Measurements from ENCODE around the gene ITGB4. TPM values are rescaled to one million over a fixed set of nuclear protein-coding genes. Genes with fewer than 3 reads are reported as not detected.

Gene ITGB4
- polyA plus RNA-seq, 1 of the 3 experiments (the other 2 are of a cell fraction): 7.0 TPM

DNA sequence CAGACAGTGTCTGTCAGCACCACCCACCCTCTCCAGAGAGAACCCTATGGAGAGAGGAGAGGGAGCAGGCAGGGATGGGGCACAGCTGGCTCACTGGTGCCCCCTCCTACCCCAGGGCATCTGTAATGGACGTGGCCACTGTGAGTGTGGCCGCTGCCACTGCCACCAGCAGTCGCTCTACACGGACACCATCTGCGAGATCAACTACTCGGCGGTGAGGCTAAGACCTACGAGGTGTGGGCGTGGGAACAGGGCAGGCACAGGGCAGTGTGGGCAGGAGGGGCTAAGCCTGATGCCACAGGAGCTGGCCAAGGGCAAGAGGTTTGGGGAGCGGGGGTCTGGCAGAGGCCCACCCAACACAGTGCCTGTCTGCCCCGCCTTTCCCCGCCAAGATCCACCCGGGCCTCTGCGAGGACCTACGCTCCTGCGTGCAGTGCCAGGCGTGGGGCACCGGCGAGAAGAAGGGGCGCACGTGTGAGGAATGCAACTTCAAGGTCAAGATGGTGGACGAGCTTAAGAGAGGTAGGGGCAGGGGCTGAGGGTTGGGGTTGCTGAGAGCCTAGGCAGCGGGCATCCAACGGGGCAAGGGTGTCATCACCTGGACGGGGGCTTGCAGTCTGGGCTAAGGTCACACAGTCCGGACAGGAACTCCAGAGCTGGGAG is 15.0 kb downstream of the ITGB4 start:
- Histone ChIP-seq H3K9me2 (no peaks in the 10 kb centered on the region), H3F3A (replicated peaks; ENCODE audit: insufficient read depth) (no peaks in the 10 kb centered on the region), H2AFZ (ENCODE audit: low read depth) (no peak overlapping the region), H3K4me1 (ENCODE audit: control insufficient read depth in 1 of 2, insufficient read depth in 2 of 2, low read depth in 1 of 2, low read length in 1 of 2) (no peaks in the 10 kb centered on the region; a peak in 1 of 4 replicates), H3K27ac (ENCODE audit: low read depth in 2 of 2, low read length in 1 of 2) (no peak overlapping the region), H3K4me2 (no peak overlapping the region), H3K9ac (no peak overlapping the region), H3K27me3 (ENCODE audit: insufficient read depth) (no peaks in the 10 kb centered on the region), H3K36me3 (replicated peaks in 1 of 2; ENCODE audit: control insufficient read depth in 1 of 2, insufficient read depth in 2 of 2, low read length in 1 of 2) (no peaks in the 10 kb centered on the region), H3K79me2 (ENCODE audit: insufficient read depth) (no peaks in the 10 kb centered on the region), H3K4me3 (ENCODE audit: low read depth in 2 of 2, low read length in 1 of 2) (no peak overlapping the region), H4K20me1 (ENCODE audit: insufficient read depth) (no peaks in the 10 kb centered on the region), H3K9me3 (no peaks in the 10 kb centered on the region)
- ChIA-PET POLR2A (no interaction called here), CTCF (interaction anchor here (0.7 to 31.4 kb wide), 3 partner anchors 10 to 135 kb away, joined by 3 to 1370 read pairs (median 419); partner anchors contain the start of gene SMIM5)
- WGBS (ENCODE audit: low lambda C conversion rate): 89% methylated on average over 26 of the region's 26 CpGs
- DNase-seq: no peak
- no peak for TF ChIP-seq GABPA (IDR thresholded peaks at IDR 0.05; ENCODE audit: low read depth)
- TF ChIP-seq RXRA (IDR thresholded peaks at IDR 0.05; ENCODE audit: borderline replicate concordance, low read depth): no peak
- TF ChIP-seq, protein P1, sequence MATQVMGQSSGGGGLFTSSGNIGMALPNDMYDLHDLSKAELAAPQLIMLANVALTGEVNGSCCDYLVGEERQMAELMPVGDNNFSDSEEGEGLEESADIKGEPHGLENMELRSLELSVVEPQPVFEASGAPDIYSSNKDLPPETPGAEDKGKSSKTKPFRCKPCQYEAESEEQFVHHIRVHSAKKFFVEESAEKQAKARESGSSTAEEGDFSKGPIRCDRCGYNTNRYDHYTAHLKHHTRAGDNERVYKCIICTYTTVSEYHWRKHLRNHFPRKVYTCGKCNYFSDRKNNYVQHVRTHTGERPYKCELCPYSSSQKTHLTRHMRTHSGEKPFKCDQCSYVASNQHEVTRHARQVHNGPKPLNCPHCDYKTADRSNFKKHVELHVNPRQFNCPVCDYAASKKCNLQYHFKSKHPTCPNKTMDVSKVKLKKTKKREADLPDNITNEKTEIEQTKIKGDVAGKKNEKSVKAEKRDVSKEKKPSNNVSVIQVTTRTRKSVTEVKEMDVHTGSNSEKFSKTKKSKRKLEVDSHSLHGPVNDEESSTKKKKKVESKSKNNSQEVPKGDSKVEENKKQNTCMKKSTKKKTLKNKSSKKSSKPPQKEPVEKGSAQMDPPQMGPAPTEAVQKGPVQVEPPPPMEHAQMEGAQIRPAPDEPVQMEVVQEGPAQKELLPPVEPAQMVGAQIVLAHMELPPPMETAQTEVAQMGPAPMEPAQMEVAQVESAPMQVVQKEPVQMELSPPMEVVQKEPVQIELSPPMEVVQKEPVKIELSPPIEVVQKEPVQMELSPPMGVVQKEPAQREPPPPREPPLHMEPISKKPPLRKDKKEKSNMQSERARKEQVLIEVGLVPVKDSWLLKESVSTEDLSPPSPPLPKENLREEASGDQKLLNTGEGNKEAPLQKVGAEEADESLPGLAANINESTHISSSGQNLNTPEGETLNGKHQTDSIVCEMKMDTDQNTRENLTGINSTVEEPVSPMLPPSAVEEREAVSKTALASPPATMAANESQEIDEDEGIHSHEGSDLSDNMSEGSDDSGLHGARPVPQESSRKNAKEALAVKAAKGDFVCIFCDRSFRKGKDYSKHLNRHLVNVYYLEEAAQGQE (IDR thresholded peaks at IDR 0.05; ENCODE audit: low read depth, low read length): no peak
- TF ChIP-seq JUND (IDR thresholded peaks at IDR 0.05): no peak
- no peak for TF ChIP-seq EZH2phosphoT487 (IDR thresholded peaks at IDR 0.05; ENCODE audit: borderline replicate concordance, low read depth)

DNA sequence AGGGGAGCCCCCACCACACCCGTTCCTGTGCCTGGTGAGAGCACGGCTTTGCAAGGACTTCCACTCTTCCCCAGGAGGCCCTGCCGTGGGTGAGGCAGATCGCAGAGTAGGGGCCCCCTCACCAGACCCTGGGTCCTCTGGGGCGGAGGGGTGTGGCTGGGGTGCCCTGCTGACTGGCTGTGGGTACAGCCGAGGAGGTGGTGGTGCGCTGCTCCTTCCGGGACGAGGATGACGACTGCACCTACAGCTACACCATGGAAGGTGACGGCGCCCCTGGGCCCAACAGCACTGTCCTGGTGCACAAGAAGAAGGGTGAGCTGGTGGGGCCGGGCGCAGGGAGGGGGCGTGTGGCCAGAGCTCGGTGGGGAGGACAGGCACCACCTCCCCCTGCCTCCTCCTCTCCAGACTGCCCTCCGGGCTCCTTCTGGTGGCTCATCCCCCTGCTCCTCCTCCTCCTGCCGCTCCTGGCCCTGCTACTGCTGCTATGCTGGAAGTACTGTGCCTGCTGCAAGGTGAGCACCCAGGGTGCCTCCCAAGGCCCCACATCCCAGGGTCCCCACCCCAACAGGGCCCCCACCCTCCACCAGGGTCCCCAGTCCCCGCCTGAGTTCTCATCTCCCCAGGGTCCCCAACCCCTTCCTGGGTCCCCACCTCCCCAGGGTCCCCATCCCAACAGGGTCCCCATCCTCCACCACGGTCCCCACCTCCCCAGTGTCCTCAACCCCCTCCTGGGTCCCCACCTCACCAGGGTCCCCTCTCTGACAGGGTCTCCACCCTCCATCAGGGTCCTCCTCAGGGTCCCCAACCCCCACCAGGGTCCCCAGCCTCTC is 16.1 kb downstream of the ITGB4 start:
- Histone ChIP-seq H3K27me3 (ENCODE audit: insufficient read depth) (no peaks in the 10 kb centered on the region), H3K36me3 (replicated peaks in 1 of 2; ENCODE audit: control insufficient read depth in 1 of 2, insufficient read depth in 2 of 2, low read length in 1 of 2) (no peaks in the 10 kb centered on the region), H3K27ac (ENCODE audit: low read depth in 2 of 2, low read length in 1 of 2) (no peak overlapping the region), H3K9ac (no peak overlapping the region), H4K20me1 (ENCODE audit: insufficient read depth) (no peaks in the 10 kb centered on the region), H3K9me3 (no peaks in the 10 kb centered on the region), H3K79me2 (ENCODE audit: insufficient read depth) (no peaks in the 10 kb centered on the region), H3K4me3 (ENCODE audit: low read depth in 2 of 2, low read length in 1 of 2) (no peak overlapping the region), H2AFZ (ENCODE audit: low read depth) (no peak overlapping the region), H3K9me2 (no peaks in the 10 kb centered on the region), H3K4me2 (no peak overlapping the region), H3K4me1 (ENCODE audit: control insufficient read depth in 1 of 2, insufficient read depth in 2 of 2, low read depth in 1 of 2, low read length in 1 of 2) (no peaks in the 10 kb centered on the region; a peak in 1 of 4 replicates), H3F3A (replicated peaks; ENCODE audit: insufficient read depth) (no peaks in the 10 kb centered on the region)
- ChIA-PET CTCF (interaction anchor here (1.1 to 31.4 kb wide), 5 partner anchors 9 to 104 kb away, joined by 3 to 1370 read pairs (median 16); partner anchors contain the start of gene SMIM5), POLR2A (no interaction called here)
- TF ChIP-seq, protein P2, sequence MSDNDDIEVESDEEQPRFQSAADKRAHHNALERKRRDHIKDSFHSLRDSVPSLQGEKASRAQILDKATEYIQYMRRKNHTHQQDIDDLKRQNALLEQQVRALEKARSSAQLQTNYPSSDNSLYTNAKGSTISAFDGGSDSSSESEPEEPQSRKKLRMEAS (IDR thresholded peaks at IDR 0.05; ENCODE audit: low read depth): no peak
- TF ChIP-seq FOXJ3 (CRISPR knock-in tag; IDR thresholded peaks at IDR 0.05) (no peak), EZH2phosphoT487 (IDR thresholded peaks at IDR 0.05; ENCODE audit: borderline replicate concordance, low read depth) (no peak)
- TF ChIP-seq, protein P3, sequence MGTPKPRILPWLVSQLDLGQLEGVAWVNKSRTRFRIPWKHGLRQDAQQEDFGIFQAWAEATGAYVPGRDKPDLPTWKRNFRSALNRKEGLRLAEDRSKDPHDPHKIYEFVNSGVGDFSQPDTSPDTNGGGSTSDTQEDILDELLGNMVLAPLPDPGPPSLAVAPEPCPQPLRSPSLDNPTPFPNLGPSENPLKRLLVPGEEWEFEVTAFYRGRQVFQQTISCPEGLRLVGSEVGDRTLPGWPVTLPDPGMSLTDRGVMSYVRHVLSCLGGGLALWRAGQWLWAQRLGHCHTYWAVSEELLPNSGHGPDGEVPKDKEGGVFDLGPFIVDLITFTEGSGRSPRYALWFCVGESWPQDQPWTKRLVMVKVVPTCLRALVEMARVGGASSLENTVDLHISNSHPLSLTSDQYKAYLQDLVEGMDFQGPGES (IDR thresholded peaks at IDR 0.05; ENCODE audit: low read depth, low read length): no peak
- no peak for DNase-seq
- 77% methylated on average over 20 of the region's 20 CpGs for WGBS (ENCODE audit: low lambda C conversion rate)

Measured in SK-N-SH (cell line).